NCI-H446 treated with DMSO at 0.1 percent for 48 hours (cell line): ENCODE results near the gene NAA25.
"Not testable (repeated sequence)": the region's sequence is repeated elsewhere in the genome, so short reads cannot be mapped to it uniquely, and the experiment has no call there.

Experiments
- DNase-seq: peaks from one replicate; lab custom pipeline; 2025; lab: John Stamatoyannopoulos, UW

The NAA25 gene

DNA sequence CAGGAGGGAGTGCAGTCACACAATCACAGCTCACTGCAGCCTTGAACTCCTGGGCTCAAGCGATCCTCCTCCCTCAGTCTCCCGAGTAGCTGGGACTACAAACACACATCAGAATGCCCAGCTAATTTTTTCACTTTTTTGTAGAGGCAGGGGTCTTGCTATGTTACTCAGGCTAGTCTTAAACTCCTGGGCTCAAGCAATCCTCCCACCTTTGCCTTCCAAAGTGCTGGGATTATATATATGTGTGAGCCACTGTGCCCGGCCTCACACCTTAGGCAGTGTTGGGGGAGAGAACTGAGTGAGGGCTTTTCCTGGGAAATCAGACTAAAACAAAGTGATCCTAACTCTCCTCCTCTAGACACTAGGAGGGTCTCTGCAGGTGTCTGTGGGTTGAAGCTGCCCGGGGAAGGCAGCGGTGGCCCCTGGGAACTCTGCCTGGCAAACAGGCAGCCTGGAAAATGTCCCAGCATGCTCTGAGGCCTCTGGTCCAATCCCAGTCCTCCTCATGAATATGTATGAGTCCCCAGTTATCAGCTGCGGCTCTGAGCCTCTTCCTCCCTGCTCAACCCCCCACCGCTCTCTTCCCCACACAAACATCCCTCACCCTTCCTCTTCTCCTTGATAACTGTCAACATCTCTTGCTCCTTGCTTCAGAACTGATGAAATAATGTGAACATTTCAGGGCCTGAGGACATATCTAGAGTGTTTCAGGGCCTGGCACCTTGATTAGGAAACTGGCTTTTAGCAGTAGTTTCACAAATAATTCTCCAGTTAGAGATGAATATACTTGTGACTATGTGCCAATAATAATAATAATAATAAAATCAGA lies 7.9 kb upstream of the NAA25 start:
- no peak for DNase-seq

DNA sequence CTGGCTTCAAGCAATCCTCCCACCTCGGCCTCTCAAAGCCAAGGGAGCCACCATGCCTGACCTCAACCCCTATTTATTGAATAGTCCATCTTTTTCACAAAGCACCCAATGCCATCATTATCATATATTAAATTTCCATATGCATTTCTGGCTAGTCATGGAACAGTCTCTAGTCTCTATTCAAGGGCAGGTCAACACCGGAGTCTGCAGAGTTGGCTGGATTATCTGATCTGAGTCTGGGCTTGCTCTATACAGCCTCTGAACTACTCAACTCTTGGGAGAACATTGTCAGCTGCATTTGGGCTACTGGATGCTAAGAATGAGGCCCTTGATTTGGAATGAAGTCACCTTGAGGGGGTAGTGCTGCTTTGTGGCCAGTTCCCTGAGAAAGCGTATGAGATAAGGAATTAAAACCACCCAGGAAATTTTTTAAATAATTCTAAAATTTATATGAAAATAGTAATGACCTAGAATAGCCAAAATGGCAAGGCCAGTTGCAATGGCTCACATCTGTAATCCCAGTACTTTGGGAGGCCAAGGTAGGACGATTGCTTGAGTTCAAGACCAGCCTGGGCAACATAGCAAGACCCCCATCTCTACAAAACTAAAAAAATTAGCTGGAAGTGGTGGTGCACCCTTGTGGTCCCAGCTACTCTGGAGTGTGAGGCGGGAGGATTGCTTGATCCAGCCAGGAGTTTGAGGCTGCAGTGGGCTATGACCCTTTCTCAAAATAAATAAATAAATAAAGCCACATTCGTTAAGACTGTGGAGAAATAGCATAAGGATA lies 6.9 kb upstream of the NAA25 start:
- DNase-seq = no peak

DNA sequence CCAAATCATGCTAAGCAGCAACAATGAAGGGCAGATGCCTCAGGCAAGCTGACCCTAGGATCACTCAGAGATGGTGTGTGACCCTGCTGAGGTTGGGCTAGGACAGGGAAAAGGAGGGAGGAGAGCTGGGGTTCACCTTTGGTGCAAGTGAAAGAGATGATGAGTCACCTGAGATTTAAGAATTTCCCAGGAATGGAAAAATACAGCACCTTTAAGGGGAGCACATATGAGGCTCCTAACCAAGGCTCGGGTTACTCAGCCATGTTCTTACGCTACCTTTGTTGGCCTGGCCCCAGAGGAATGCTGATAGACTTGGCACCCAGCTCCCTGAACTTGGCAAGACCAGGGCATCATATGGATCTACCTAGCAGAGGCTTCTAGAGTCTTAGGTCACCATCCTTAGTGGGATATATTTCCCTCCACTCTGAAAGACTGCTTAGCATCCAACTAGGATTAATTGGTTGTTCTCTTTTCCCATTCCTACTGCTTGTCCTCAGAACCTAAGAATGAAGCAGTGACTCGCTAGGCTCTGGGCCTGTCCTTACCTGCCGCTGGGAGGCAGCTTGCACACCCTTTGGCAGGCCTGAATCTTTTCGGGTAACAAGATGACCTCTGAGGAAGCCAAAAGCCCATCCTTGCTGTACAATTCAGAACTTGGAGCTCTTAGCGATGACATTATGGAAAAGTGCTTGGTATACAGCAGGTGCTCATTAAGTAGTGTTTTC lies 4.0 kb upstream of the NAA25 start:
- DNase-seq = no peak

DNA sequence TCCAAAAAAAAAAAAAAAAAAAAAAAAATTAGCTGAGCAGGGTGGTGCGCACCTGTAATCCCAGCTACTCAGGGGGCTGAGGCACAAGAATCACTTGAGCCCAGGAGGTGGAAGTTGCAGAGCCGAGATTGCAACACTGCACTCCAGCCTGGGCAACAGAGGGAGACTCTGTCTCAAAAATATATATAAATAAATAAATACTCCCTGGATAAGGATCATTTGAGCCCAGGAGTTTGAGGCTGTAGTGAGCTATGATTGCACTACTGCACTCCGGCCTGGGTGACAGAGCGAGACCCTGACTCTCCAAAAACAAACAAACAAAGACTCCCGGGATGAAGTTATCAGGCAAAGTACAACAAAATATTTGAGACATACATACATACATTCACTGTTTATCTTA lies 3.3 kb upstream of the NAA25 start:
- no peak for DNase-seq

DNA sequence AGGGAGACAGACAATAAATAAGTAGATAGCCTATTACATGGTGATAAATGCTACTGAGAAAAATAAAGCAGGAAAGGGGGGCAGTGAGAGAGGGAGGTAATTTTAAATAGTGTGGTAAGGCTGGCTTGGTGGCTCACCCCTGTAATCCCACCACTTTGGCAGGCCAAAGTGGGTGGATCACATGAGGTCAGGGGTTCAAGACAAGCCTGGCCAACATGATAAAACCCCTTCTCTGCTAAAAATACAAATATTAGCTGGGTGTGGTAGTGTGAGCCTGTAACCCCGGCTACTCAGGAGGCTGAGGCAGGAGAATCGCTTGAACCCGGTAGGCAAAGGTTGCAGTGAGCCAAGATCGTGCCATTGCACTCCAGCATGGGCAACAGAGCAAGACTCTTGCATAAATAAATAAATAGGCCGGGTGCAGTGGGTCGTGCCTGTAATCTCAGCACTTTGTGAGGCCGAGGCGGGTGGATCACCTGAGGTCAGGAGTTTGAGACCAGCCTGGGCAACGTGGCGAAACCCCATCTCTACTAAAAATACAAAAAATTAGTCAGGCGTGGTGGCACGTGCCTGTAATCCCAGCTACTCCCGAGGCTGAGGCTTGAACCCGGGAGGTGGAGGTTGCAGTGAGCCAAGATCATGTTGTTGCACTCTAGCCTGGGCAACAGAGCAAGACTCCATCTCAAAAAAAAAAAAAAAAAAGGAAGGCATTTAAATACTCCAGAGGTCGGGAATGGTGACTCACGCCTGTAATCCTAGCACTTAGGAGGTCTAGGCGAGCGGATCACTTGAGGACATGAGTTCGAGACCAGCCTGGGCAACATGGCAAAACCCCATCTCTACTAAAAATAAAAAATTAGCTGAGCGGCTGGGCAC lies 2.4 kb upstream of the NAA25 start:
- DNase-seq = not testable (repeated sequence)

DNA sequence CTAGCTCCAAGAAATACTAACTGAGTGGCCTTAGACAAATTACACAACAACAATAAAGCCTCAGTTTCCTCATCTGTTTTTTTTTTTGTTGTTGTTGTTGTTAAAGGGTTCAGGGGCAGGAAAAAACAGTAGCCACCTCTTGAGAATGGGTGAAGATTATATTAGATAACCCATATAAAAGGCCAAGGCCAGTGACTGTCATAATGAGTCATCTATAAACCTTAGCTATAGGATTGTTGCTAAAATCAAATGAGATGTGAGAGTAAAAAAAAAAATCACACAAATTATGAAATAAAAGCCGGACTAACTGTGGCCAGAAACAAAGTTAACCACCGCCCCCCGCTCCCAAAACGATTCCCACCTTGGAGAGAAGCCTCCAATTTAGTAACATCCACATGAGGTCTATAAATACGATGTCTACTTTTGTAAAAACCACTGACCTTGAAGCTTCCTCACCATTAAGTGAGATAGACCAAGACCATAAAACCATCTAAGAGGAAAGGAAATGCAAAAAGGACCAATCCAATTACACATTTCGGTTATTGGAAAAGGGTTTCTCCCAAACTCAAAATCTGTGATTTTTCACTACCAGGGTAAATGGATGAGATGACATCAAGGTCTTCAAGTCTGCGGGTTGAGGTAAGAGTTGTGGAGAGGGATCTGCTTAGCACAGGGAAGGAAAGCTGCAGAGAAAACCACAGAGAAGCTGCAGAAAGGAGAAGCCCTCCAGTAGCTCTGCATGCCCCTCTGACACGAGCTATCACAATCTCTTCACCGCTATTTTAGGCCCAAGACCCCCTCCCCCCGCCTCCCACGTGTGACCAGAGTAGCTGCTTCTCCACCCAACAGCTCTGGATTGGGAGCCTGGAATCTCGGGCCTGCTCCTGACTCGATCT lies 1.0 kb downstream of the NAA25 start:
- DNase-seq = no peak

DNA sequence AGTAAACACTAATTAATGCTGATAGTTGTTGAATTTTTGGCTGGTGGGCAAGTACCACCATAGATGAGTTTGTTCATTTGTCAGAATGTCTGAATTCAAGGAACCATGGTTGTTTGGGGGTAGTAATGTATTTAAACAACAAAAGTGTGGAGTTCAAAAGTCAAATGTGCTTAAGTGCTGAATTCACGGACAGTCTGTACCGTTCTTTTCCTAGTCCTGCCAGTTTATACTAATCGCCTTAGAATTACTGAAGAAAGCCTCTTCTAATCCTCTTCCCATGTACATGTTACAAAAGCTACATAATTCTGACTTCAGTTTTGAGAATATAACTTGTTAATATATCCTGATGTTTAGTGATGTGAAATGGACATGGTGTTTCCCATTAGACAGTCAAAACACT lies 2.7 kb downstream of the NAA25 start:
- no peak for DNase-seq

DNA sequence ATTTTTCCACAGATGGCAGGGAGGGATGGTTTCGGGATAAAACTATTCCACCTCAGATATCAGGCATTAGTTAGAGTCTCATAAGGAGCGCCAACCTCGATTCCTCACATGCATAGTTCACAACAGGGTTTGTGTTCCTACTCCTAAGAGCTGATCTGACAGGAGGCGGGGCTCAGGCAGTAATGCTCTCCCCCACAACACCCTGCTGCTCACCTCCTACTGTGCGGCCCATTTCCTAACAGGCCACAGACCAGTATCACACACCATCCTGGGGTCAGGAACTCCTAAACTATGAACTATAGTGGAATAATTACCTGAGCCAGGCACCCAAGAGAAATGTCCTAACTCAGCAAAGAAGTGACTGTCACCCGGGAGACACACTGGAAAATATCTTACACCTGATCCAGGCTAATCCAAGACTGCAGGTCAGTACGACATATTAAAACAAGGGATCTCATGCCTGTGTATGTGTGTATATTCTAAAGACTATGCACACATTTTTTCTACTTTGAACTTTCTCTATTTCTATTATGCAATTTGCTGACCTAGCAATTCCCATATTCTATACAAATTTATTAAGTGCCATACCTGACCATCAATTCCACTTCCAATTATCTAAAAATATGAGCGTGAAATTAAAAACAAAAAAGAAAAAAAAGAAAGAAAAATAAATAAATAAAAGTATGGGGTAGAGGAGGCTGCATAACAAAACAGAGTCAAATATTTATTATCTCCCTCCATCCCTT lies 4.7 kb downstream of the NAA25 start:
- DNase-seq = no peak

DNA sequence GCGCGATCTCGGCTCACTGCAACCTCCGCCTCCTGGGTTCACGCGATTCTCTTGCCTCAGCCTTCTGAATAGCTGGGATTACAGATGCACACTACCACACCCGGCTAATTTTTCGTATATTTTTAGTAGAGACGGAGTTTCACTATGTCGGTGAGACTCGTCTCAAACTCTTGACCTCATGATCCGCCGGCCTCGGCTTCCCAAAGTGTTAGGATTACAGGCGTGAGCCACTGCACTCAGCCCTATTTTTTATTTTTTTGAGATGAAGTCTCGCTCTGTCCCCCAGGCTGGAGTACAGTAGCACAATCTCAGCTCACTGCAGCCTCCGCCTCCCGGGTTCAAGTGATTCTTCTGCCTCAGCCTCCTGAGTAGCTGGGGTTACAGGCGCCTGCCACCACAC lies 5.8 kb downstream of the NAA25 start:
- not testable (repeated sequence) for DNase-seq

DNA sequence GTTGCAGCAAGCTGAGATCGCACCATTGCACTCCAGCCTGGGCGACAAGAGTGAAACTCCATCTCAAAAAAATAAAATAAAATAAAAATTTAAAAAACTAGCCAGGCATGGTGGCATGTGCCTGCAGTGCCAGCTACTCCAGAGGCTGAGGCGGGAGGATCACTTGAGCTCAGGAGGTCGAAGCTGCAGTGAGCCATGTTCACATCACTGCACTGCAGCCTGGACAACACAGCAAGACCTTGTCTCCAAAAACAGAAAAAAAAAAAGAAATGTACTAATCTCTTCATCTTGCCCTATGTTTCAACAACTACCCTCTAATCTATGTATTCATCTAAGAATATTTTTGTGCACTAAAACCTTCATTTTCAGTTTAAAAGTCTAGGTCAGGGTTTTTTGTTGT lies 6.5 kb downstream of the NAA25 start:
- DNase-seq = no peak

DNA sequence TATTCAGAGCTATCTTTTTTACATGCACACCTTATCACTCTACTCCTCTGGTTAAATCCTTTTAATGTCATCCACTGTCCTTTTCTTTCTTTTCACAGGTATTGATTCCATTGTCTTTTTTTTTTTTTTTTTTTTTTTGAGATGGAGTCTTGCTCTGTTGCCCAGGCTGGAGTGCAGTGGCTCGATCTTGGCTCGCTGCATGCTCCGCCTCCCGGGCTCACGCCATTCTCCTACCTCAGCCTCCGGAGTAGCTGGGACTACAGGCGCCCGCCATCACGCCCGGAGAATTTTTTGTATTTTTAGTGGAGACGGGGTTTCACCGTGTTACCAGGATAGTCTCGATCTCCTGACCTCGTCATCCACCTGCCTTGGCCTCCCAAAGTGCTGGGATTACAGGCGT lies 8.1 kb downstream of the NAA25 start:
- not testable (repeated sequence) for DNase-seq

DNA sequence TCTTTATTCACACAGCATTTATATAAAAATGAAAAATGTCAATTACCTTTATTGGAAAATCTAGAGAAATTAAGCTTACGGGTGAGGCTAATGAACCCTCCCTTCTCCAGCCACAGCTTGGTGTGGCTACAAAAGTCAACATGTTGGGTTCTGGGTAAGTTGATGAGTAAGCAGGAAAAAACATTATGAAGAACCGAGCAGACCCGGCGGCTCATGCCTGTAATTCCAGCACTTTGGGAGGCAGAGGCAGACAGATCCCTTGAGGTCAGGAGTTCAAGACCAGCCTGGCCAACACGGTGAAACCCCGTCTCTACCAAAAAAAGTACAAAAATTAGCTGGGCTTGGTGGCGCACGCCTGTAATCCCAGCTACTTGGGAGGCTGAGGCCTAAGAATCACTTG lies 10.9 kb downstream of the NAA25 start:
- DNase-seq = no peak

DNA sequence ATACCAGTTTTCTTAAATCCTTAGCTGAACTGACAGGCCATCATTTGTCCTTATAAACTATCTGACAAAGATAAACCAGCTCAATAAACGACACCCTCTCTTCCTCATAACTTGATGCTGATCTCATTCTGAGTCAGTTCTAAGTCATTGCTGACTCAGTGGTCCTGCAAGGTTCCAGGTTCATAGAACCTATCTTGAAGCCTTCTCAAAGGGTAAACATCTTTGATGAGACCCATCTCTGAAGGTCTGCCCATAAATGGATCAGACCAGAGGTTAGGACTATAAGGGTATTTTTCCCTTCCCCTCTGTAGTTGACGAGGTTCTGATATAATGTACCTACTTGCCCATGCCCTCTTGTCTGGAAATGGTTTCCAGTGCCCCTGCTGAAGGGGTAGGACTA lies 11.9 kb downstream of the NAA25 start:
- no peak for DNase-seq

DNA sequence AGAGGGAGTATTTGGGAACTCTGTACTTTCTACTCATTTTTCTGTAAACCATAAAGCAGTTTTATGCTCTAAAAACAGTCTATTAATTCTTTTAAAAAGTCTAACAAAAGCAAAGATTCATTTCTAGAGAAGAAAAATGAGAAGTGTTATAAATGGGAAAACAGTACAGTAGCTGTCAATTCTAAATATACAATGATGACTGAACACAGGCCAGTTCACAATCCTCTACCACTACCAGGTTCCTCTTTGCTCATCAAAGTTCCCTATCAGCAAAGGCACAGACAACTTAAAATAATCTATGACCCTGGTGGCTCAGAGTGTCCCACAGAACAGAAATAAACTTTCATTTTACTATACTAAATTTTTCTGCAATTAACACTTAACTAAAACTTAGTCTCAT lies 12.5 kb downstream of the NAA25 start:
- no peak for DNase-seq

DNA sequence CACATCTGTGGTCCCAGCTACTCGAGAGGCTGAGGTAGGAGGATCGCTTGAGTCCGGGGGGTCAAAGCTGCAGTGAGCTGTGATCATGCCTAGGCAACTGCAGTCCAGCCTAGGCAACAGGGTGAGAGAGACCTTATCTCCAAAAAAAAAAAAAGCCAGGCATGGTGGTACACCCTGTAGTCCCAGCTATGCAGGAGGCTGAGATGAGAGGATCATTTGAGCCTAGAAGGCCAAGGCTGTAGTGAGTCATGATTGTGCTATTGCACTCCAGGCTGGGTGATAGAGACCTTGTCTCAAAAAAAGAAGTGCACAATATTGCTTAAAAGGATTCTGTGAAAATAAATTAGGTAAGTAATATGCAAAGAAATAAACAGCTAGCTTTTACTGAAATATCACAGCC lies 17.0 kb downstream of the NAA25 start:
- no peak for DNase-seq

DNA sequence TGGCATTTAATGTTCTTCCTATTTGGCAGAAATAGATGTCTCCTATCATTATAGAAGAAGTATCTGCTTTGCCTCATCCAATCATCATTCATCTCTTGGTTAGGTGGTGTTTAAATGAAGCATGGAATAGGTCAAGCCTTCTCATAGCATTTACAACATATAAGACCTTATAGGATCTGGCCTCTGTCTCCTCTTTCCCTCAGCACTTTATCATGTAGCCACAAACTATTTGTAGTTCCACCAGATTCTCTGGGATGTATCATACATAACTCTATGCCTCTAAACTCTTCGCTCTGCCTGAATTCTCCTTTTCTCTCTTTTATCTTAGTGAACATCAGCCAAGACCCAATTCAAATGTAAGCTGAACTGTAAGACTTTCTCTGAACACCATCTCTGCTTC lies 20.7 kb downstream of the NAA25 start:
- no peak for DNase-seq

DNA sequence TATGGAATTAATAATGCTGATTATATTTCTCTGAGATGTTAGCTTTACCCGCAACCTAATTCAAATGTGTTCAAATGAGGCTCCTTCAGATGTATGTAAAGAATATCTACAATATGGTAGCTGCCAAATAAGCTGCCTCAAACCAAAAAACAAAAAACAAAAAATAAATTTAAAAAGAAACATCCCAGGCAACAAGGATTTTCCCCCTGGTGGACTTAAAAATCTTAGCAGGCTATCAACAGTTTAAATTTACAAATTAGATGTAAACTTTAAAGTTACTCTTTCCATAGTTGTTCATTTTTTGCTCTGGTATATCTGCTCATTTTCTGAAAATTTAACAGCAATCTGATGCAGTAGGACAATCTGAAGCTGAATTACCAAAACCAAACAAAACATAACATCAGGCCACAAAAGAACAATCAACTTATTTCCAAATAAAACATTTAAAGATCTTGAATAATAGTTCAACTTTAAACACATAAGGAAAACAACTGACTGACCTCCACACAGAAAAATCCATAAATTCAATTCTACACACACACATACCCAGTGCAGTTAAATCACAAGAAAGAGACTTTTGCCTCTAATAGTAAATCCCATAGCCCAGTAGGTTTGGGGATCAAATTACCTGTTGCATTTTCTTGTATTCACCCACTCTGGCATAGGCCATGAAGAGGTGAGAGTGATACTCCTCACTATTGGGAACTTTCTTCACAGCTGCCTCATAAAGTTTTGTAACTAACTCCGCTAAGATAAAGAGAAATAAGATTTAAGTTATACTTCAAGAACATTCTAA lies 21.3 kb downstream of the NAA25 start:
- DNase-seq = no peak

DNA sequence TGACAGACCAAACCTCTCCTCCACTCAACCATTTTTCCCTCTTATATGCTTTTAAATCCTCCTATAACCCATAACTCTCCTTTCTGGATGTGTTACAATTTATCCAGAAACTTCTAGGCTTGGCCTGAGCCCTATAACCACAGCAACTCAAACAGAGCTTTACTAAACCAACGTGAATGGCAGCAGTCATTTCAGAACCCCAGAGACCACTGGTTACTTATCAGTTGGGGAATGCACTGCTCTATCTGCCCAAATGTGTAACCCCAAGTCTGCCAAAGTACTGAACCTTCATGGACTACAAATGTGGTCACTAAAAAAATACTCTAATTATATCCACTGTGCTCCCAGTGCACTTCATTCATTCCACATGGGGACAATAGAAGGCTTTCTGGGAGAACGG lies 42.0 kb downstream of the NAA25 start:
- DNase-seq = no peak

DNA sequence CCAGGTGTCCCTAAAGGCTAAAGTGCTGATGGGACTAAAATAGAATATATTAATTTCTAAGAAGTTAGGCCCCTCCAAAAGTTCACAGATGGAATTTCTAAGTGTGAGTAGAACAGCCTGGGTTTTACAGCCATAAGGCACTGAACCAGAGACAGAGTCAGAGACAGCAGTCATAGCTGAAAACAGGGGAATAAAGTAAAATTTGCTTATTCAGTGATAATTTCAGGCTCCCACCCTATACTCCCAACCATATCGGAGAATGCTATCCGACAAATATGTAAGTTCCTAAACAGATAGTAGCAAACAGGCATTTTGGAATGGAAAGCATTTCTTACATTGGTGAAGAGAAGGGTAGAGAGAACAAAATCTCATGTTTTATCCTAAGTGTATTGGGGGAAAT lies 45.3 kb downstream of the NAA25 start:
- no peak for DNase-seq
